HepG2 (cell line): ENCODE measurements around the gene FBXW2. TPM values are rescaled to one million over a fixed set of nuclear protein-coding genes. Genes with fewer than 3 reads are reported as not detected.

ENCODE experiments used
- ATF1 ChIP-seq: IDR thresholded peaks from 2 replicates; pipeline ENCODE4 v1.6.1; 2016; ENCODE audit warnings: mild to moderate bottlenecking, control low read depth
- KDM5A ChIP-seq: fragments of 200-600 bp; sonication (generic); IDR thresholded peaks from 2 replicates; pipeline ENCODE4 v1.7.0; 2018; ENCODE audit warnings: antibody characterized with exemption, mild to moderate bottlenecking, low read length, borderline replicate concordance
- RBAK ChIP-seq: sonication (generic); formaldehyde crosslinking; IDR thresholded peaks from 2 replicates; pipeline ENCODE4 v1.5.1; 2020; ENCODE audit warnings: mild to moderate bottlenecking, missing genetic modification reagents
- SAFB2 ChIP-seq: sonication (generic); formaldehyde crosslinking; IDR thresholded peaks from 2 replicates; pipeline ENCODE4 v1.5.1; 2020; ENCODE audit warnings: missing genetic modification reagents, low read depth, mild to moderate bottlenecking, borderline replicate concordance
- ZBTB1 ChIP-seq: sonication (generic); formaldehyde crosslinking; IDR thresholded peaks from 2 replicates; pipeline ENCODE4 v1.4.0; 2020; ENCODE audit warnings: missing genetic modification reagents, borderline replicate concordance
- ZFP41 ChIP-seq: sonication (generic); formaldehyde crosslinking; IDR thresholded peaks from 2 replicates; pipeline ENCODE4 v1.4.0; 2020; ENCODE audit warnings: mild to moderate bottlenecking, missing genetic modification reagents, borderline replicate concordance
- ZFP62 ChIP-seq: sonication (generic); formaldehyde crosslinking; IDR thresholded peaks from 2 replicates; pipeline ENCODE4 v1.4.0; 2020; ENCODE audit warnings: missing genetic modification reagents
- ZNF234 ChIP-seq: sonication (generic); formaldehyde crosslinking; conservative IDR thresholded peaks from 2 replicates; pipeline ENCODE4 v1.5.1; 2020; ENCODE audit warnings: mild to moderate bottlenecking, missing genetic modification reagents
- ZNF777 ChIP-seq: sonication (generic); formaldehyde crosslinking; IDR thresholded peaks from 2 replicates; pipeline ENCODE4 v1.4.0; 2020; ENCODE audit warnings: missing genetic modification reagents
- ZNF816 ChIP-seq: sonication (generic); formaldehyde crosslinking; IDR thresholded peaks from 2 replicates; pipeline ENCODE4 v1.8.0; 2022; ENCODE audit warnings: missing genetic modification reagents, mild to moderate bottlenecking, borderline replicate concordance
- polyA plus RNA-seq, 8 experiments: library from polyadenylated mRNA; depleted of rRNA in 3 of 8; stranded (reverse) in 7 of 8; unstranded in 1 of 8; fragments of >200 nt; fragmentation: Illumina TruSeq in 4 of 8; extraction: Trizol in 4 of 8; gene quantifications; 2 replicates each; pipeline versions ENCODE4 v1.2.1 to v1.2.3, GENCODE V29; 2011 to 2016; ENCODE audit warnings: low read depth in 4 of 8, missing spikeins in 1 of 8, mixed read lengths in 1 of 8; ENCODE audit not compliant: insufficient read depth in 1 of 8
- total RNA-seq, 5 experiments: library from RNA; depleted of rRNA; stranded (reverse); fragments of >200 nt; fragmentation: Illumina TruSeq; extraction: Trizol; gene quantifications; 2 replicates each; pipeline ENCODE4 v1.2.3, GENCODE V29; 2016; ENCODE audit warnings: low read depth in 1 of 5
- TF ChIP-seq, protein P1 (sequence below): sonication (generic); formaldehyde crosslinking; IDR thresholded peaks from one replicate; pipeline ENCODE4 v1.5.1; 2020; ENCODE audit warnings: mild to moderate bottlenecking, missing genetic modification reagents; ENCODE audit errors: not compliant biosample characterization
- TF ChIP-seq, protein P2 (sequence below): sonication (generic); formaldehyde crosslinking; IDR thresholded peaks from 2 replicates; pipeline ENCODE4 v1.4.0; 2020; ENCODE audit warnings: mild to moderate bottlenecking, missing genetic modification reagents, borderline replicate concordance
- TF ChIP-seq, protein P3 (sequence below): IDR thresholded peaks from 2 replicates; pipeline ENCODE4 v1.6.1; 2016; ENCODE audit warnings: mild to moderate bottlenecking, missing biosample characterization, missing genetic modification reagents

FBXW2 gene
- total and polyA plus RNA-seq, 2 of the 13 experiments (the other 11 are each of a cell fraction or from before 2014, with no cell fraction given), result 35.4 to 43.1 TPM

DNA sequence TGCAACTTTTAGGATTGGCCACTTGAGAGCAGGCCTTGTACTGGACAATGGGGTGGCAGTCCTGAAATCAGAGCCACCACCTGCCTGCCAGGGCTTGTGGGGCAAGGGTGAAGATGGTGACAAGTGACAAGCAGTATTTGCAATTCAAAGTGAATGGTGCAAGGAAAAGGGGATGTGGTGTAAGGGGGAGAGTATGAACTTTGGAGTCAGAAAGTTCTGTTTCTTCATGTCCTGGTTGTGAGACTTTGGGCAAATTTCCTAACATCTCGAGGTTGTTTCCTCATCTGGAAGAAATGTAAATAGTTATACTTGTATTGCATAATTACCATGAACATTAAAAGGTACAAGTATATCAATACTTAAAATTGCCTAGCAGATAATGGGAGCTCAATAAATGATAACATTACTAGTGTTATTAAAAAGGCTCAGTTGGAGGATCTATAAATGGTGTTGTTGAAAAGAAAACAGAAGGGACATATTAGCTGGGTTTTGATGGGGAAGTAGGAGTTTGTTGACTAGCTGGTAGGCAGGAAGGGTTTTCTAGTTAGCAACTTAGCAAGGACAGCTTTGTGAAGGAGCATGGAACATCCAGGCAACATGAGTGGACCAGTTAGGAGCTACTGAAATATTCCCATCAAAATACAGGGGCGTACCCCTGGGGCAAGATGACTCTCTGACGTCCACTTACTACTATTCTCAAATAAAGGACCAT is 57.6 kb downstream of the FBXW2 start (continued):
- TF ChIP-seq, protein P1, sequence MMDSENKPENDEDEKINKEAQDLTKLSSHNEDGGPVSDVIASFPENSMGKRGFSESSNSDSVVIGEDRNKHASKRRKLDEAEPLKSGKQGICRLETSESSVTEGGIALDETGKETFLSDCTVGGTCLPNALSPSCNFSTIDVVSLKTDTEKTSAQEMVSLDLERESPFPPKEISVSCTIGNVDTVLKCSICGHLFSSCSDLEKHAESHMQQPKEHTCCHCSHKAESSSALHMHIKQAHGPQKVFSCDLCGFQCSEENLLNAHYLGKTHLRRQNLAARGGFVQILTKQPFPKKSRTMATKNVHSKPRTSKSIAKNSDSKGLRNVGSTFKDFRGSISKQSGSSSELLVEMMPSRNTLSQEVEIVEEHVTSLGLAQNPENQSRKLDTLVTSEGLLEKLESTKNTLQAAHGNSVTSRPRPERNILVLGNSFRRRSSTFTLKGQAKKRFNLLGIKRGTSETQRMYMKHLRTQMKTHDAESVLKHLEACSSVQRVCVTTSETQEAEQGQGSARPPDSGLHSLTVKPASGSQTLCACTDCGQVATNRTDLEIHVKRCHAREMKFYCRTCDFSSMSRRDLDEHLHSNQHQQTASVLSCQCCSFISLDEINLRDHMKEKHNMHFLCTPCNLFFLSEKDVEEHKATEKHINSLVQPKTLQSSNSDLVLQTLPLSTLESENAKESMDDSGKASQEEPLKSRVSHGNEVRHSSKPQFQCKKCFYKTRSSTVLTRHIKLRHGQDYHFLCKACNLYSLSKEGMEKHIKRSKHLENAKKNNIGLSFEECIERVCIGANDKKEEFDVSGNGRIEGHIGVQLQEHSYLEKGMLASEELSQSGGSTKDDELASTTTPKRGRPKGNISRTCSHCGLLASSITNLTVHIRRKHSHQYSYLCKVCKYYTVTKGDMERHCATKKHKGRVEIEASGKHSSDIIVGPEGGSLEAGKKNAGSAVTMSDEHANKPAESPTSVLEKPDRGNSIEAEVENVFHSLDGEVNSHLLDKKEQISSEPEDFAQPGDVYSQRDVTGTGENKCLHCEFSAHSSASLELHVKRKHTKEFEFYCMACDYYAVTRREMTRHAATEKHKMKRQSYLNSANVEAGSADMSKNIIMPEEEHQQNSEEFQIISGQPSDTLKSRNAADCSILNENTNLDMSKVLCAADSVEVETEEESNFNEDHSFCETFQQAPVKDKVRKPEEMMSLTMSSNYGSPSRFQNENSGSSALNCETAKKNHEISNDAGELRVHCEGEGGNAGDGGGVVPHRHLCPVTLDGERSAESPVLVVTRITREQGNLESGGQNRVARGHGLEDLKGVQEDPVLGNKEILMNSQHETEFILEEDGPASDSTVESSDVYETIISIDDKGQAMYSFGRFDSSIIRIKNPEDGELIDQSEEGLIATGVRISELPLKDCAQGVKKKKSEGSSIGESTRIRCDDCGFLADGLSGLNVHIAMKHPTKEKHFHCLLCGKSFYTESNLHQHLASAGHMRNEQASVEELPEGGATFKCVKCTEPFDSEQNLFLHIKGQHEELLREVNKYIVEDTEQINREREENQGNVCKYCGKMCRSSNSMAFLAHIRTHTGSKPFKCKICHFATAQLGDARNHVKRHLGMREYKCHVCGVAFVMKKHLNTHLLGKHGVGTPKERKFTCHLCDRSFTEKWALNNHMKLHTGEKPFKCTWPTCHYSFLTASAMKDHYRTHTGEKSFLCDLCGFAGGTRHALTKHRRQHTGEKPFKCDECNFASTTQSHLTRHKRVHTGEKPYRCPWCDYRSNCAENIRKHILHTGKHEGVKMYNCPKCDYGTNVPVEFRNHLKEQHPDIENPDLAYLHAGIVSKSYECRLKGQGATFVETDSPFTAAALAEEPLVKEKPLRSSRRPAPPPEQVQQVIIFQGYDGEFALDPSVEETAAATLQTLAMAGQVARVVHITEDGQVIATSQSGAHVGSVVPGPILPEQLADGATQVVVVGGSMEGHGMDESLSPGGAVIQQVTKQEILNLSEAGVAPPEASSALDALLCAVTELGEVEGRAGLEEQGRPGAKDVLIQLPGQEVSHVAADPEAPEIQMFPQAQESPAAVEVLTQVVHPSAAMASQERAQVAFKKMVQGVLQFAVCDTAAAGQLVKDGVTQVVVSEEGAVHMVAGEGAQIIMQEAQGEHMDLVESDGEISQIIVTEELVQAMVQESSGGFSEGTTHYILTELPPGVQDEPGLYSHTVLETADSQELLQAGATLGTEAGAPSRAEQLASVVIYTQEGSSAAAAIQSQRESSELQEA, result no peak
- TF ChIP-seq, protein P2, sequence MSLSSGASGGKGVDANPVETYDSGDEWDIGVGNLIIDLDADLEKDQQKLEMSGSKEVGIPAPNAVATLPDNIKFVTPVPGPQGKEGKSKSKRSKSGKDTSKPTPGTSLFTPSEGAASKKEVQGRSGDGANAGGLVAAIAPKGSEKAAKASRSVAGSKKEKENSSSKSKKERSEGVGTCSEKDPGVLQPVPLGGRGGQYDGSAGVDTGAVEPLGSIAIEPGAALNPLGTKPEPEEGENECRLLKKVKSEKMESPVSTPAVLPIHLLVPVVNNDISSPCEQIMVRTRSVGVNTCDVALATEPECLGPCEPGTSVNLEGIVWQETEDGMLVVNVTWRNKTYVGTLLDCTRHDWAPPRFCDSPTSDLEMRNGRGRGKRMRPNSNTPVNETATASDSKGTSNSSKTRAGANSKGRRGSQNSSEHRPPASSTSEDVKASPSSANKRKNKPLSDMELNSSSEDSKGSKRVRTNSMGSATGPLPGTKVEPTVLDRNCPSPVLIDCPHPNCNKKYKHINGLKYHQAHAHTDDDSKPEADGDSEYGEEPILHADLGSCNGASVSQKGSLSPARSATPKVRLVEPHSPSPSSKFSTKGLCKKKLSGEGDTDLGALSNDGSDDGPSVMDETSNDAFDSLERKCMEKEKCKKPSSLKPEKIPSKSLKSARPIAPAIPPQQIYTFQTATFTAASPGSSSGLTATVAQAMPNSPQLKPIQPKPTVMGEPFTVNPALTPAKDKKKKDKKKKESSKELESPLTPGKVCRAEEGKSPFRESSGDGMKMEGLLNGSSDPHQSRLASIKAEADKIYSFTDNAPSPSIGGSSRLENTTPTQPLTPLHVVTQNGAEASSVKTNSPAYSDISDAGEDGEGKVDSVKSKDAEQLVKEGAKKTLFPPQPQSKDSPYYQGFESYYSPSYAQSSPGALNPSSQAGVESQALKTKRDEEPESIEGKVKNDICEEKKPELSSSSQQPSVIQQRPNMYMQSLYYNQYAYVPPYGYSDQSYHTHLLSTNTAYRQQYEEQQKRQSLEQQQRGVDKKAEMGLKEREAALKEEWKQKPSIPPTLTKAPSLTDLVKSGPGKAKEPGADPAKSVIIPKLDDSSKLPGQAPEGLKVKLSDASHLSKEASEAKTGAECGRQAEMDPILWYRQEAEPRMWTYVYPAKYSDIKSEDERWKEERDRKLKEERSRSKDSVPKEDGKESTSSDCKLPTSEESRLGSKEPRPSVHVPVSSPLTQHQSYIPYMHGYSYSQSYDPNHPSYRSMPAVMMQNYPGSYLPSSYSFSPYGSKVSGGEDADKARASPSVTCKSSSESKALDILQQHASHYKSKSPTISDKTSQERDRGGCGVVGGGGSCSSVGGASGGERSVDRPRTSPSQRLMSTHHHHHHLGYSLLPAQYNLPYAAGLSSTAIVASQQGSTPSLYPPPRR (CRISPR knock-in tag), result no peak; the same call in 1 of the 2 replicates
- TF ChIP-seq RBAK (CRISPR knock-in tag) (no peak), ZNF777 (CRISPR knock-in tag) (no peak), ZNF816 (CRISPR knock-in tag) (no peak), ZFP62 (no peak), ZNF234 (CRISPR knock-in tag) (no peak), ATF1 (CRISPR knock-in tag) (no peak), SAFB2 (no peak), ZBTB1 (no peak), ZFP41 (CRISPR knock-in tag) (no peak), KDM5A (no peak)
- TF ChIP-seq, protein P3, sequence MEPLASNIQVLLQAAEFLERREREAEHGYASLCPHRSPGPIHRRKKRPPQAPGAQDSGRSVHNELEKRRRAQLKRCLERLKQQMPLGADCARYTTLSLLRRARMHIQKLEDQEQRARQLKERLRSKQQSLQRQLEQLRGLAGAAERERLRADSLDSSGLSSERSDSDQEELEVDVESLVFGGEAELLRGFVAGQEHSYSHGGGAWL (CRISPR knock-in tag), result no peak
